CD4-positive, alpha-beta T cell treated with Interleukin-6 at 100 ng/mL for 8 hours (primary cell): ENCODE measurements around the gene PEF1.
A peak's percentile ranks its signal among the peaks of the same experiment; 100 is the strongest.
"Not testable (repeated sequence)": the region's sequence is repeated elsewhere in the genome, so short reads cannot be mapped to it uniquely, and the experiment has no call there.

Source experiments
- DNase-seq: peaks from one replicate; pipeline ENCODE4 v3.0.0-alpha.2; 2020; ENCODE audit warnings: mixed read lengths, low spot score

The PEF1 gene

DNA sequence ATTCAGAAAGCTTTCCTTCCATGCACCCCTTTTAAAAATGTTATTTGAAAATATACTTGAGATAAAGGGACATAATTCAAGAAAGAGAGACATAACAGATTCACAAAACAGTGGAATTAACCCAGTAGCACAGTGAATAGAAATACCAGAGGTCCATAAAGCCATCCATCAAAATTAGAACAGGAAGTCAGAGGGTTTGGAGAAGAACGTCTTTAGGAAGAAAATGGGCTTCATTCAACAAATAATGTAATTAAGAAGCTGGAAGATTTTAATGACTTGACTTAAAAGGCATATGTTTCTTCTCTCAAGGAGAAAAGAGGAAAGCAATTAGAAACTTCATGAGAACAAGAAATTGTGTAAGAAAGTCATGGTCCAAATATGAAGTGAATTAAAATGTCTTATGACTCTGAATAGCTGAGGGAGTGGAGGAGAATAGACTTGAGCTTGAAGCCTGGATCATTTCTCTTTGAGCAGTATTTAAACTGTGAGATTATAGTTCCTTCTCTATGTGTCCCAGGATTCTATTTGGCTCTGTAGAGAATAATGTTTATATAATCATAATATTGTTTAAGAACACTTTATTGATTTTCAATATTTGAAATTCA is 35.1 kb downstream of the PEF1 start:
- no peak for DNase-seq

DNA sequence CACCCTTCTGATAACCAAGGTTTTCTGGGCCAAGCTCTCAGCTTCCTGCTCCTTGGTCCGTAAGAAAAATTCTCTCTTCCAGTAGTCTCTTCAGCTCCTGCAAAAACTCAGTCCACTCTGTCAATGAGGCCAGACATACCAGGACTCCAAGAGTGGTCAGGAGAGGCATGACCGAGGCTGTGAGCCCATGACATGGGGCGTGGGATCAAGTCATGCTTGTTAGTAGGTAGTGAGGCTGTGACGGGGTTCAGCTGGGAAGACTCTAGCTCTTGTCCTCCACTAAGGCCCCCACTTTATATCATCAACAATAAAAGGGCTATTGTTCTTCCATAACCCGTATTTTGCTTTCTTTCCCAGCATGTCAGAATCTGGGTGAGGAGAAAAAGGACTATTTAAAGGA is 37.3 kb downstream of the PEF1 start:
- no peak for DNase-seq

DNA sequence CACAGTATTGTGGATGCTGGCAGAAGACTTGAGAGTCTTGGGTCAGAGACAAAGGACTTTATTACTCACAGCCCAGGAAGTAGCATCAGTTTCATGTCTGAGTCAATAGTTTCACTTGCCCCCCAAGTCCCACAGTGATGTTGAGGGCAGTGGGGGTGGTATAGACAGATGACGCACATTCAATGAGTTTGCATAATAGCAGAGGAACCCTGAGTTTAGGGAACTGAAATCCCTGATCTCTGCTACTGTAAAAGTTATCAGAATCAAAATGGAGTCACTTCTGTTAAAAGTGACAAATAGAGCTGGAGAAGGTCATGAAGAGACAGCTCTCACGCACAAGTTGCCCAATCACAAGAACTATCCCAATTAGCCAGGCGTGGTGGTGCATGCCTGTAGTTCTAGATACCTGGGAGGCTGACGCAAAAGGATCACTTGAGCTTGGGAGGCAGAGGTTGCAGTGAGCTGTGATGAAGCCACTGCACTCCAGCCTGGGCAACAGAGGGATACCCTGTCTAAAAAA is 38.7 kb downstream of the PEF1 start:
- no peak for DNase-seq

DNA sequence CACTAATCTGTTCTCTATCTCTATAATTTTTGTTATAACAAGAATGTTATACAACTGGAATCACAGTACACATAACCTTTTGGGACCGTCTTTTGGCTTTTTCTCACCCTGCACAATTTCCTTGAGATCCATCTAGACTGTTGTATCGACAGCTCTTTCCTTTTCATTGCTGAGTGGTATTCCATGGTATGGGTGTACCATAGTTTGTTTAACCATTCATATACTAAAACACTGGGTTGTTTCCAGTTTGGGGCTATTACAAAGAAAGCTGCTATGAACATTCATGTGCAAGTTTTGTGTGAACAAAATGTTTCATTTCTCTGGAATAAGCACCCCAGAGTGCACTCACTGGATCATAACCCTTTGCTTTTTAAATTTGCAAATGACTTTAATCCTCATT is 42.6 kb downstream of the PEF1 start:
- DNase-seq: no peak

DNA sequence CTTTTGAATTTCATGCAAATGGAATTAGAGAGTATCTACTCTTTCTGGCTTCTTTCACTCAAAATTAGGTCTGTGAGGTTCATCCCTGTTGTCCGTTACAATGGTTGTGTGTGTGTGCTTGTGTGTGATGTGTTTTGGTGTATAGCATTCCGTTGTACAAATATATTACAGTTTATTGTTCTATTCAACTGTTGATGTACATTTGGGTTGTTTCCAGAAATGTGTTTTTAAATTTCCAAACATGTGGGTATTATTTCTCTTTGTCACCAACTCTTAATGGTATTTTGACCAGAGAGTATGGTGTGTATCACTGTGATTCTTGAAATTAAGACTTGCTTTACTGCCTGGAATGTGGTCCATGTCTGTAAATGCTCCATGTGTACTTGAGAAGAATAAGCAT is 44.0 kb downstream of the PEF1 start:
- DNase-seq: no peak

DNA sequence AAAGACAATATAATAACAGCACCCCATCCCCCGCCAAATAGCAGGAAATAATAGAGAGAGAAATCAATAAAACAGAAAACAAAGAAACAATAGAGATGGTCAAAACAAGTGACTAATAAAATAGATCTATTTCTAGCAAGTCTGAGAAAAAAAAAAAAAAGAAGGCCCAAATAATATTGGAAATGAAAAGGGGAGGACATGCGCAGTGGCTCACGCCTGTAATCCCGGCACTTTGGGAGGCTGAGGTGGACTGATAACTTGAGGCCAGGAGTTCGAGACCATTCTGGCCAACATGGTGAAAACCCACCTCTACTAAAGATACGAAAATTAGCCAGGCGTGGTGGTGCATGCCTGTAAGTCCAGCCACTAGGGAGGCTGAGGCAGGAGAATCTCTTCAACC is 45.7 kb downstream of the PEF1 start:
- DNase-seq: no peak

DNA sequence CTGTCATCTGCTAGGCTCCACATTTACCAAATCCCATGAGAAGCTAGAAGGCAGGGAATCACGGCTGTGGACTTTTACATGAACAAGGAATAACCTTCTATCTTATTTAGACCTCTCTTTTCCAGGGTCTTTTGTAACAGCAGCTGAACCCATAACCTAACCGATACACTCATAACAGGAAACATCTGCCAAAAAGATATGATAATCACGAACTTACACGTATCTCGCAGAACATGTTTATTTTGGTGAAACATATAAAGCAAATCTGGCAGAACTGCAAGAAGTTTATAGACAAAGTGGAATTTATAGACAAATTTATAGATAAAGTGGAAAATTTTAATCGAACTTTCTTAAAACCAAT is 48.0 kb downstream of the PEF1 start:
- DNase-seq: no peak

DNA sequence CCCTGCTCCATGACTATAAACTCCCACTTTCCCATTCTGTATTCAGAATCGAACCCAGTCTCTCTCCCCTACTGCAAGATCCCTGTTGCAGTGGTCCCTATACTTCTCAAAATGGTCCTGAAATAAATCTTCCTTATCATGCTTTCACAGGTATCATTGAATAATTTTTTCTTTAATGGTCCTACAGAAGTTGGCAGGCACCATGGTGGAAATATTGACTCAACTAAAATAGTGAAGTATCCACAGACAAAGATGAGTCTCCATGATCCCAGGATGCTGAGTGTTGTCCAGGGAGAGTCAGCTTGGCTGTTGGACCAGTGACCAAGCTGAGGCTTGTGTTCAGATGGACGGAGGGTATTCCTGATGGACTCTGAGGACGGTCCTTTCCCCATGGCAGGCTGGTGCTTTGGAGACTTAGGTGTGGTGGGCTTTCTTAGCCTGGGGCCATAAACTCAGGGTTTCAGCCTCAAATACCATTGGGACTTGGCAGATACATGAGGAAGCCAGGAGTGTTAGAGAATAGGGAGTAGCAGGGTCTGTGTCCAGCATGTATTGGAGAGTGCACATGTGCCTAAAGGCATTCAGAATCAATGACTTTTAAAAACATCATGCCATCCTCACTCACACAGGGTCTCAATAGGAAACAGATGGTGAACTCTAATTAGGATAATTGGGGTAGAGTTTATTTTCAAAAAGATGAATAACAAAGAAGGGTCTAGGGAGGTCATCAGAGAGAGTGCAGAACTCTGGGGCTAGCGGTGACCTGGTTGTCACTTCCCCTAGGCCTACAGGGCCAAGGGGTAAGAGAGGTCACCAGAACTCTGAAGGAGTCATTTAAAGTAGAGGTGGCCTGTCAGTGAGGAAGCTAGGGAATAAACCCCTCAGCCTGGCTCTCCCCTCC is 48.6 kb downstream of the PEF1 start:
- DNase-seq: no peak

DNA sequence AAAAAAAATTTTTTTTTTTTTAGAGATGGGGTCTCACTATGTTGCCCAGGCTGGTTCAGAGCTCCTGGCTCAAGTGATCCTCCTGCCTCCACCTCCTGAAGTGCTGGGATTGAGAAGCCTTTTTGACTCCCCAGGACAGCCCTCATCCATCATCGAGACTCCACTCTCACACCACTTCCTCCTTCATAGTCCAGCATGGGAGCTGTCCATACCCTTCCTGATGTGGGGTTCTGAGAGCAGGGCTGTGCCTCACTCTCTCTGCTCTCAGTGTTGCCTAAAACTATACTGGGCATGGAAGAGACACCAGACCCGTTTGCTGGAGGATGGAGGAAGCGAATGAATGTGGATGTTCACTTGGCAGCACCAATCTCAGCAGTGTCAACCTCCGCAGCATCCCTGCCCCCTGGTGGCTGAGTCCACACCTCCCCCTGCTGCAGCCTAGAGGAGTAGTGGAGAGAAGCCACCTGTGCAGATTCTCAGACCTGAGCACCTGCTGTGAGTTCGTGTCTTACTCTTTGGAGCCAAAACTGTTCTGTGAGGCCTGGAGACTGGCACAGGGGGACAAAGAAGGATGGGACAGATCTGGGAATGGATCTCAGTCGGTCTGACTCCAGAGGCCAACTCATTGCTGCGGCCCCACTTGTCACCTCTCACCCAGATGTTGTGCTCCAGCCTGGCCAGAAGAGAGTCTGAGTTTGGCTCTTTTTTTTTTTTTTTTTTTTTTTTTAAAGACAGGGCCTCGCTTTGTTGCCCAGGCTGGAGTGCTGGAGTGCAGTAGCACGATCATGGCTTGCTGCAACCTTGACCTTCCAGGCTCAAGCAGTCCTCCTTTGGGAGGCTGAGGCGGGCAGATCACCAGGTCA is 50.7 kb downstream of the PEF1 start:
- peak; percentile 61 for DNase-seq

DNA sequence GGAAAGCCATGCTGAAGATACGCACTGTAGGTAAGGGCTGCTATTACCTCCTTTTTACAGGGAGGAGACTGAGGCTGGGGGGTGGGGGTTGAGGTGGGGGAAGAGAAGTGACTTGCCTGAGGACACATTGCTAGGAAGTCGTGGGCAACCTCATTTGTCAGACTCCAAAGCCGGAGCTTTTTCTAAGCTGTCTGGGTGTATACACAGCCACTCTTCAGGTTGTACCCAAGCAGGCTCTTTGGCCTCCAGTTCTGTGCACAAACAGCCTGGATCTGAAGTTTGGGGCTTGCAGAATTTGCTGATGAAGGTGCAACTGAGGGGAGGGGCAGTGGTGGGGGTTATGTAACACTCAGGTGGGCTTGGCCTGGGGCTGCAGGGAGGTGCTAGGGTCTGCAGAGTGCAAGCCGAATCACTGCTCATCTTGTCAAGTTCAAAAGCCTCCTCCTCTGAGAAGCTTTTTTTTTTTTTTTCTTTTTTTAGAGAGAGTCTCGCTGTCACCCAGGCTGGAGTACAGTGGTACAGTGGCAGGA is 51.5 kb downstream of the PEF1 start:
- no peak for DNase-seq

DNA sequence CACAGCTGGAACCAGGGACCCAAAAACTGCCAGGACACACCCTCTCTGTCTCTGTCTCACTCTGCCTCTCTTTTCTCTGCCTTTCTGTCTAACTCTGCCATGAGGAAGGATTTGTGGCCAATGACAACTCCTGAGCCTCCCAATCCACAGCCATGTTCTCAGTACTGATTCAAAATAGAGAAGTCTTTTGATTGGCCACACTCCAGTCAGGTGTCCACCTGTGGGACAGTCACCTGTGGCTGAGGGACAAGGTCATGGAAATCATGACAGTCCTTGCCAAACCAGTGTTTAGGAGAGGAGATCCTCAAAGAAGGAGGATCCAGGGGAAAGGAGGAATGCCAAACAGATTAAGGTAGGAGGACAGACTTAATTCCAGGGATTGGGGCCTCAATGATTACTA is 52.5 kb downstream of the PEF1 start:
- DNase-seq: no peak

DNA sequence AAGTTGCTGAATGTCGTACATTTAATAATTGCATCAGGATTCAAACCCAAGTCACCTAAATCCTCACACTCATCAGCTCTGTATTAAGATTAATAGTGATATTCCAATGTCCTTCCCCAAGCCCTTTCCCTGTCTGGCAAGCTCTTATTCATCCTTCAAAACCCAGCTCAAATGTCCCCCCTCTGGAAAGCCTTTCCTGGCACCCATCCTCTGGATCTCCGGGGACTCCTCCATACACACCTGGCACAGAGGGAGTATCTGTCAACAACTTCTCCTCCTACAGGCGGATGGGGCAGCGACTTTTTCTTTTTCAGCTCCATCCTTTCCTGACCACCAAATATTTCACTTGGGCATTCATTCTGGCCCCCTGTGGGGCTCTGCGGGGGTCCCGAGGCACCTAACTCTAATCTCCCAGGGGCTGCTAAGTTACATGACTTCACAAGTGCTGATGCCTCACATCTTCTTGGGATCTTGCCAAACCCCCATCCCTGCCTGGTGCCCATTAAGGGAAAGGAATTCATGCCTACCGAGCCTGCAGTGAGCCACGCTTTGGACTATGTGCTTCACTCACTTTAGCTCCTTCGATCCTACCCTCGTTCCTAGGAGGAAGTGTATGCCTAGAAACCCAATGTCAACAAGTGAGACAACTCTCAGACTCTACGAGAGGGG is 53.1 kb downstream of the PEF1 start:
- no peak for DNase-seq

DNA sequence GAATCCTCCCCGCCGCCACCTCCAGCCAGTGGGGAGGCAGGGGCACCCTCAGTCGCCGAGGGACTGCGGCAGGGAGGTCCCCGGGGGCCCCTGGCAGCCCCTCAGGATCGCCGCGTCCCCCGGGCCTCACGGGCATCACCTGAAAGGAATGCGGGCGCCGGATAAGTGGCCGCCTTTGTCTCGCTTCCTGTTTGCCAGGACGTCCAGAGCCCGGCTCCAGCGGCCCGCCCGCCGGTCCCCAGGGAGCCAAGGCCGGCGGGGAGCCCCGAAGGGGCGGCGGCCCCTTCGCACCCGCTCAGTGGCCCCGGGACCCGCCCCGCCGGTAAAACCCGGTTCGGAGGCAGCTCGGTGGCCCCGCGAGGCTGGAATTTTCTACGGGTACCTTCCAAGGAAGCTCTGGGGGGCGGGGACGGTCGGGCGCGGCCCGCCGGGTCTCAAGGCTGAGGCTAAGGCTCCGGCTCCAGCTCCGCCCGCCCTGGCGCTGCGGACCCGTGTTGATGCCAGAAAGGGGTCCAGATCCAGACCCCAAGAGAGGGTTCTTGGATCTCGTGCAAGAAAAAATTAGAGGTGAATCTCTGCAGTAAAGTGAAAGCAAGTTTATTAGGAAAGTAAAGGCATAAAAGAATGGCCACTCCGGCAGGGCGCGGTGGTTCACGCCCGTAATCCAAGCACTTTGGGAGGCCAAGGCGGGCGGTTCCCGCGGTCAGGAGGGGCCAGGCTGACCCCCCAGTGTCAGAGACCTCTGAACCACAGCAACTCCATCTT is 55.7 kb downstream of the PEF1 start:
- DNase-seq: no peak

DNA sequence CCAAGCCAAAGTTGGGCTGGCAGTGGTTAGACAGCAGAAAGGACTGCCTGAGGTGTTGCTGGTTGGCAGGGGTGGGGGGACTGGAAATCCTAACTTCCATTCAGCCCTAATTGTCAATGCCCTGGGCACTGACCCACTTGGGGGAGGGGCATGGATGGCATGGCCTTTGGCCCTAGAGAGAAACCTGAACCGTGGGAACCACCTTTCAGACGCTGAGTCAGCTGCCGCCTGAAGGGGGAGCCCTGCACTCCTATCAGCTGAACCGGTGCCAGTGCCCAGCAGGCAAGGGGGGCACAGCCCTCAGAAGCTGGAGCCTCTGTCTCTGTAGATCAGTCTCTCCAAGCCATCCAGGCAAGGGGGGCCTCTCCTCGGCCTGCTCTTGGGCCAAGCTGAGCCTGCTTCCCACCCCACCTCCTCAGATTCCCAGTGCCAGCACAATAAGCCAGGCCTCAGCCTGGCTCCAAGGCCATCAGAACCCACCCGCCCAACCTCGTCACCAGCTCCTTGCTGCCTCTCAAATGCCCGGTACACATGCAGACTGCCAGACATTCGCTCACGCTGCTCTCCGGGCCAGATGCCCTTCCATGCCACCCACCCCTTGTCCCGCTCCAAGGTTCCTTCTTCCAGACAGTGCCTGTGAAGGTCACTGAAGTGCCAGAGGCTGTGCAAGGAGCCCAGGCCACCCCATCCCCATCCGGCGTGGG is 56.8 kb downstream of the PEF1 start:
- peak; percentile 8 for DNase-seq

DNA sequence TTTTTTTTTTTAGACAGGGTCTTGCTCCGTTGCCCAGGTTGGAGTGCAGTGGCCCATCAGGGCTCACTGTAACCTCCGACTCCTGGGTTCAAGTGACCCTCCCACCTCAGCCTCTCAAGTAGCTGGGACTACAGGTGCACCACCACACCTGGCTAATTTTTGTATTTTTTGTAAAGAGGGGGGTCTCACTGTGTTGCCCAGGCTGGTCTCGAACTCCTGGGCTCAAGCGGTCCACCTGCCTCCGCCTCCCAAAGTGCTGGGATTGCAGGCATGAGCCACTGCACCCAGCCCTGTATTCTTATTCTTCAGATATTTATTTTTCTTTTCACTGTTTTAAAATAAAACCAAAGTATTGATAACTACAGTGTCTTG is 57.4 kb downstream of the PEF1 start:
- not testable (repeated sequence) for DNase-seq

DNA sequence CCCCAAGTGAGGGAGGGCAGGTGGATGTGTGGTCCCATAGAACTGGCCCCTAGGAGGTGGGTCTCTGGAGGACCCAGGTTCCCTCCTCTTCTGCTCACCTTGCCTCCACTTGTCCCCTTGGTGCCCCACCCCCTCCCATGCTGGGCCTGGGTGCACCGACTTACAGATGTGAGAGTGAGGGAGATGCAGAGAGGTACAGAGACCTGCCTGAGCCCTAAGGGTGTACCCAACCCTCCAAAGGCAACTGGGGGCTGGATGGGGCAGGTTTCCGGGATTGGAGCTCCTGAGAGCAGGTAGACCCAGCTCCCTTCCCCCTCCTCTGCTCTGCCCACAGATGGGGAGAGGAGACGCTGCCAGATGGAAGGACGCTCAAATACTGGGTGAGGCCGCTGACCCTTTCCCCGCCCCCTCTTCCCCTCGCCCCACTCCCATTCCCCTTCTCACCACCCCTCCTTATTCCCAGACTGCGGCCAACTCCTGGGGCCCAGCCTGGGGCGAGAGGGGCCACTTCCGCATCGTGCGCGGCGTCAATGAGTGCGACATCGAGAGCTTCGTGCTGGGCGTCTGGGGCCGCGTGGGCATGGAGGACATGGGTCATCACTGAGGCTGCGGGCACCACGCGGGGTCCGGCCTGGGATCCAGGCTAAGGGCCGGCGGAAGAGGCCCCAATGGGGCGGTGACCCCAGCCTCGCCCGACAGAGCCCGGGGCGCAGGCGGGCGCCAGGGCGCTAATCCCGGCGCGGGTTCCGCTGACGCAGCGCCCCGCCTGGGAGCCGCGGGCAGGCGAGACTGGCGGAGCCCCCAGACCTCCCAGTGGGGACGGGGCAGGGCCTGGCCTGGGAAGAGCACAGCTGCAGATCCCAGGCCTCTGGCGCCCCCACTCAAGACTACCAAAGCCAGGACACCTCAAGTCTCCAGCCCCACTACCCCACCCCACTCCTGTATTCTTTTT is 58.0 kb downstream of the PEF1 start:
- no peak for DNase-seq

DNA sequence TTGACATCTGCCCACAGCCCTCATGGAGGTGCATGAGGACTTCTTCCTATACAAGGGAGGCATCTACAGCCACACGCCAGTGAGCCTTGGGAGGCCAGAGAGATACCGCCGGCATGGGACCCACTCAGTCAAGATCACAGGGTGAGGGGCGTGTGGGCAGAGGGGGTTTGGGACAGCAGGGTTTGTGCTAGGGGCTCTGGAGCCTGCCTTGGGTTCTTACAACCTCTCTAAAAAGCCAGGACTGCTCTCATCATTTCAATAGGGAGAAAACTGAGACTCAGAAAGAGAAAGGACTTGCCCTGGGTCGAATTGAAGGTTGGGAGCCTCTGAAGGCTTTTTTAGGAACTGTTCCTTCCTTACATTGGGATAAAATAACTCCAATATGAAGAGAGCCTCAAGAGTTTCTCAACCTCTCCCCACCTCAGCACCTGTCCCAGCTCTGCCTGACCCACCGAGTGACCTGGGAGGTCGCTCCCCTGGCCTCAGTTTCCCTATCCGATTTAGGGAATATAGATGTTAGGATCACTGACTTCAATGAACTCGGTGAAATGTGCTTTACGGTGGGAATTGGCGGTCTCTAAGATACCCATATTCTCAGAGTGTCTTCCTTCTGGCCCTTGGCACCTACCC is 58.8 kb downstream of the PEF1 start:
- no peak for DNase-seq

DNA sequence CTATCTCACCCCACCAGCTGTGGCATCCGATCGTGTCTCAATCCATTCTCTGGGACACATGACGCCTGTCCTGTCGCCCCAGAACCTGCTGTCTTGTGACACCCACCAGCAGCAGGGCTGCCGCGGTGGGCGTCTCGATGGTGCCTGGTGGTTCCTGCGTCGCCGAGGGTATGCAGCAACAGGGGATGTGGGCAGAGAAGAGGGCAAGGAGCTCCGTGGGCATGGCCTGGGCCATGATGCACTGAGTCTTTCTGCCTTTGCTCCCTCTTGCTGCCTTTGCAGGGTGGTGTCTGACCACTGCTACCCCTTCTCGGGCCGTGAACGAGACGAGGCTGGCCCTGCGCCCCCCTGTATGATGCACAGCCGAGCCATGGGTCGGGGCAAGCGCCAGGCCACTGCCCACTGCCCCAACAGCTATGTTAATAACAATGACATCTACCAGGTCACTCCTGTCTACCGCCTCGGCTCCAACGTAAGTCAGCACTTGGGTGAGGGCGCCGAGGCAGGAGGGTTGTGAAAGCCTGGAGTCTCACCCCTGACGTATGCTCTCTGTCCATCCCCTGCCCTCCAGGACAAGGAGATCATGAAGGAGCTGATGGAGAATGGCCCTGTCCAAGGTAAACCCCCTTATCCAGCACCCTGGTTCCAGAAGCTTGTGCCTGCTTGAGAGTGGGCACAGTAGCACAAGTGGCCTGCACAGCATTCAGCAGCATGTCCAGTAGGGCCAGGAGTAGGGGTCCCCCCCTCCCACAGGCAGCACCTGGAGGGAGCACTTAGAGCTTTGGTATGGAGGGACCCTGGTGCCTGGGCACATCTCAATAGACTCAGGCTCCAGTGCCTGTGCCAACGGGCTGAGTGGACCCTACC is 59.6 kb downstream of the PEF1 start:
- no peak for DNase-seq
